Endothelial cell of umbilical vein (primary cell): ENCODE measurements around the gene LSMEM2. TPM values are rescaled to one million over a fixed set of nuclear protein-coding genes. Genes with fewer than 3 reads are reported as not detected.

ENCODE experiments used
- BruUV-seq: library from RNA; stranded (reverse); fragments of 400-500 nt; replicated peaks from 2 replicates; lab custom pipeline; 2021; lab: Mats Ljungman, UMichigan
- CTCF ChIA-PET: fragments of 300-600, 350-600 bp; sonication (Branson Sonifier 250); formaldehyde crosslinking; loops from one replicate; lab custom pipeline; 2021; ENCODE audit warnings: antibody characterized with exemption, inconsistent platforms; lab: Charles Lee
- POLR2A ChIA-PET: fragments of 300-600, 350-600 bp; sonication (Branson Sonifier 250); formaldehyde crosslinking; loops from one replicate; lab custom pipeline; 2021; ENCODE audit warnings: antibody characterized with exemption, inconsistent platforms; lab: Charles Lee
- DNase-seq: peaks from one replicate; pipeline ENCODE4 v3.0.0-alpha.2; 2011; ENCODE audit warnings: low read depth, low spot score
- FAIRE-seq: peaks from 2 replicates; lab custom pipeline; 2011; peaks lifted over from hg19 to GRCh38; lab: Jason Lieb, UNC
- H2AFZ ChIP-seq: 2 replicates; pipeline ENCODE4 v1.6.0; 2012; ENCODE audit warnings: low read depth, low read length, control low read depth, inconsistent platforms
- H3K27ac ChIP-seq: 2 replicates; pipeline ENCODE4 v1.5.1; 2011; ENCODE audit warnings: low read depth, mild to moderate bottlenecking, control low read depth, low read length, moderate library complexity; ENCODE audit not compliant: insufficient read depth
- H3K27me3 ChIP-seq, 2 experiments: 2 replicates each; pipeline versions ENCODE4 v1.6.0 to v1.6.1; 2011; ENCODE audit warnings: low read length in 2 of 2, mixed read lengths in 1 of 2; ENCODE audit not compliant: control insufficient read depth in 2 of 2, insufficient read depth in 2 of 2
- H3K36me3 ChIP-seq, 2 experiments: 2 replicates in 1 of 2; 3 replicates in 1 of 2; pipeline ENCODE4 v1.5.1; 2011; ENCODE audit warnings: low read length in 2 of 2, mild to moderate bottlenecking in 1 of 2, moderate library complexity in 1 of 2; ENCODE audit not compliant: control insufficient read depth in 2 of 2, insufficient read depth in 2 of 2; ENCODE audit errors: extremely low read depth in 1 of 2
- H3K4me1 ChIP-seq: 3 replicates; pipeline ENCODE4 v1.5.1; 2011; ENCODE audit warnings: mild to moderate bottlenecking, low read length; ENCODE audit not compliant: control insufficient read depth, insufficient read depth; ENCODE audit errors: extremely low read depth
- H3K4me2 ChIP-seq: 2 replicates; pipeline ENCODE4 v1.6.1; 2011; ENCODE audit warnings: low read length, control low read depth, mixed read lengths; ENCODE audit not compliant: insufficient read depth
- H3K4me3 ChIP-seq, 3 experiments: fragments of 200-600 bp in 1 of 3; sonication (generic), shearing (Covaris generic) in 1 of 3; replicated peaks in 1 of 3; 2 replicates each; pipeline ENCODE4 v1.5.1; 2011 to 2016; ENCODE audit warnings: control low read depth in 3 of 3, low read length in 3 of 3, mild to moderate bottlenecking in 2 of 3, inconsistent platforms in 1 of 3, low read depth in 1 of 3, moderate library complexity in 1 of 3; ENCODE audit not compliant: insufficient read depth in 1 of 3
- H3K79me2 ChIP-seq: 2 replicates; pipeline ENCODE4 v1.6.0; 2012; ENCODE audit warnings: low read length, inconsistent platforms; ENCODE audit not compliant: control insufficient read depth, insufficient read depth
- H3K9ac ChIP-seq: replicated peaks from 2 replicates; pipeline ENCODE3; 2011; ENCODE audit warnings: low read length, control low read depth; ENCODE audit not compliant: insufficient read depth; ENCODE audit errors: extremely low read depth
- H3K9me1 ChIP-seq: replicated peaks from 3 replicates; pipeline ENCODE4 v1.6.0; 2011; ENCODE audit warnings: mild to moderate bottlenecking, low read length; ENCODE audit not compliant: control insufficient read depth, insufficient read depth; ENCODE audit errors: extremely low read depth
- H3K9me3 ChIP-seq: replicated peaks from 2 replicates; pipeline ENCODE4 v1.5.1; 2012; ENCODE audit warnings: low read length, inconsistent platforms; ENCODE audit not compliant: control insufficient read depth, insufficient read depth
- H4K20me1 ChIP-seq: replicated peaks from 2 replicates; pipeline ENCODE3; 2011; ENCODE audit warnings: mild to moderate bottlenecking, low read length; ENCODE audit not compliant: control insufficient read depth, insufficient read depth; ENCODE audit errors: extremely low read depth
- EZH2 ChIP-seq: IDR thresholded peaks from 2 replicates; pipeline ENCODE4 v1.6.1; 2012; ENCODE audit warnings: borderline replicate concordance, low read depth, mild to moderate bottlenecking, moderate library complexity, low read length, inconsistent platforms; ENCODE audit not compliant: severe bottlenecking
- FOS ChIP-seq: IDR thresholded peaks from 2 replicates; pipeline ENCODE4 v1.6.1; 2011; ENCODE audit warnings: mild to moderate bottlenecking, low read length, moderate library complexity, borderline replicate concordance; ENCODE audit not compliant: insufficient read depth
- GATA2 ChIP-seq: IDR thresholded peaks from 2 replicates; pipeline ENCODE4 v1.7.0; 2011; ENCODE audit warnings: low read depth, mild to moderate bottlenecking, moderate library complexity, mixed read lengths, low read length; ENCODE audit not compliant: insufficient read length, insufficient read depth
- JUN ChIP-seq: IDR thresholded peaks from 2 replicates; pipeline ENCODE4 v1.6.1; 2011; ENCODE audit warnings: borderline replicate concordance, low read depth; ENCODE audit not compliant: insufficient read length, insufficient read depth
- POLR2A ChIP-seq: IDR thresholded peaks from 2 replicates; pipeline ENCODE4 v1.6.1; 2012; ENCODE audit warnings: low read depth, mild to moderate bottlenecking, control low read depth, low read length
- POLR2AphosphoS5 ChIP-seq: IDR thresholded peaks from 2 replicates; pipeline ENCODE4 v1.6.1; 2012; ENCODE audit warnings: low read depth, mild to moderate bottlenecking, control low read depth, low read length, moderate library complexity; ENCODE audit not compliant: insufficient read depth
- dilution Hi-C: fragments of 300-500 bp; cut with MboI; formaldehyde crosslinking; loops from one replicate; pipeline ENCODE4 v1.15.0; 2019; ENCODE audit warnings: low sequenced_read_pairs; ENCODE audit not compliant: extremely low pct_ligation_motif_present
- intact Hi-C: fragments of 100-400 bp; cut with micrococcal nuclease; formaldehyde crosslinking; loops from one replicate; pipeline ENCODE4 v1.10.0; 2022
- polyA plus RNA-seq, 4 experiments: library from polyadenylated mRNA; depleted of rRNA in 3 of 4; stranded (reverse) in 3 of 4; unstranded in 1 of 4; fragments of >200 nt; gene quantifications; 2 replicates each; pipeline versions ENCODE4 v1.2.1 to v1.2.3, GENCODE V29; 2011 to 2012; ENCODE audit warnings: missing spikeins in 1 of 4
- total RNA-seq: library from RNA; stranded (reverse); gene quantifications from 2 replicates; pipeline ENCODE4 v1.2.3, GENCODE V29; 2021
- TF ChIP-seq, protein P1 (sequence below): IDR thresholded peaks from 2 replicates; pipeline ENCODE4 v1.6.1; 2011; ENCODE audit not compliant: insufficient read depth, insufficient read length
- TF ChIP-seq, protein P2 (sequence below), 2 donors: IDR thresholded peaks; 1 replicate in 1 of 2; 2 replicates in 1 of 2; pipeline ENCODE4 v1.5.1; 2011; ENCODE audit warnings: low read length in 2 of 2, mild to moderate bottlenecking in 2 of 2, moderate library complexity in 2 of 2, control low read depth in 1 of 2, inconsistent platforms in 1 of 2, low read depth in 1 of 2; ENCODE audit not compliant: insufficient read depth in 1 of 2; ENCODE audit errors: extremely low read depth in 1 of 2

Gene LSMEM2
- total and polyA plus RNA-seq, 2 donors (not counting 3 experiments of a cell fraction or from before 2014, with no cell fraction given) = not detected

DNA sequence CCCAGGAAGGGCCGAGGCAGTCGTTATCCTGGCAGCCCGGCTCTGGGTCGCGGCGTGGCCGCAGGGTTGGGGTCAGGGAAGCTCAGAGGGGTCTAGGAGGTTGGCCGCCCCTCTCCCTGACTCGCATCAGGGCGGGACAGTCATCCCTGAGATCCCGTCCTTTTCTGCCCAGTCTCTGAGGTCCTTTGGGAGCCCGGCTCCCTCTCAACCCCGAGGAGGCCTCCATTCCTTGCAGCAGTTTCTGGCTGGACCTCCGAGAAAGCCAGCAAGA, 43.2 kb downstream of the LSMEM2 start:
- Histone ChIP-seq H3K36me3 (peaks cover 10 to 36% of the 10 kb centered on the region in 2 experiments), H3K9me3 (no peaks in the 10 kb centered on the region), H3K4me1 (peaks cover 60% of the 10 kb centered on the region), H3K4me3 (peak overlapping the region; percentile 31 to 89 (median 62)), H4K20me1 (no peaks in the 10 kb centered on the region), H3K27me3 (no peaks in the 10 kb centered on the region), H3K9ac (peak overlapping the region; percentile 88), H3K9me1 (no peaks in the 10 kb centered on the region), H3K79me2 (peaks cover 49% of the 10 kb centered on the region), H3K27ac (peak overlapping the region; percentile 99), H3K4me2 (peak overlapping the region; percentile 75), H2AFZ (no peak overlapping the region)
- FAIRE-seq (no peak), DNase-seq (no peak)
- TSS peak; percentile 69 for BruUV-seq
- dilution Hi-C loops (no loop called here), intact Hi-C loops (loop anchor here (1.0 to 2.0 kb wide), 2 partner anchors 30 to 155 kb away; partner anchors contain the start of gene IFRD2)
- TF ChIP-seq, protein P1, sequence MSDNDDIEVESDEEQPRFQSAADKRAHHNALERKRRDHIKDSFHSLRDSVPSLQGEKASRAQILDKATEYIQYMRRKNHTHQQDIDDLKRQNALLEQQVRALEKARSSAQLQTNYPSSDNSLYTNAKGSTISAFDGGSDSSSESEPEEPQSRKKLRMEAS = no peak
- TF ChIP-seq EZH2 (no peak), POLR2AphosphoS5 (peak; percentile 12), FOS (no peak), POLR2A (peak; percentile 59), GATA2 (no peak), JUN (no peak)
- TF ChIP-seq, protein P2, sequence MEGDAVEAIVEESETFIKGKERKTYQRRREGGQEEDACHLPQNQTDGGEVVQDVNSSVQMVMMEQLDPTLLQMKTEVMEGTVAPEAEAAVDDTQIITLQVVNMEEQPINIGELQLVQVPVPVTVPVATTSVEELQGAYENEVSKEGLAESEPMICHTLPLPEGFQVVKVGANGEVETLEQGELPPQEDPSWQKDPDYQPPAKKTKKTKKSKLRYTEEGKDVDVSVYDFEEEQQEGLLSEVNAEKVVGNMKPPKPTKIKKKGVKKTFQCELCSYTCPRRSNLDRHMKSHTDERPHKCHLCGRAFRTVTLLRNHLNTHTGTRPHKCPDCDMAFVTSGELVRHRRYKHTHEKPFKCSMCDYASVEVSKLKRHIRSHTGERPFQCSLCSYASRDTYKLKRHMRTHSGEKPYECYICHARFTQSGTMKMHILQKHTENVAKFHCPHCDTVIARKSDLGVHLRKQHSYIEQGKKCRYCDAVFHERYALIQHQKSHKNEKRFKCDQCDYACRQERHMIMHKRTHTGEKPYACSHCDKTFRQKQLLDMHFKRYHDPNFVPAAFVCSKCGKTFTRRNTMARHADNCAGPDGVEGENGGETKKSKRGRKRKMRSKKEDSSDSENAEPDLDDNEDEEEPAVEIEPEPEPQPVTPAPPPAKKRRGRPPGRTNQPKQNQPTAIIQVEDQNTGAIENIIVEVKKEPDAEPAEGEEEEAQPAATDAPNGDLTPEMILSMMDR (IDR thresholded peaks at IDR 0.05; ENCODE audit: extremely low read depth in 1 of 2, insufficient read depth in 1 of 2, low read depth in 1 of 2, low read length in 2 of 2) = no peak
- ChIA-PET CTCF (interaction anchor here (1.0 to 4.3 kb wide), 4 partner anchors 14 to 220 kb away, joined by 4 to 66 read pairs (median 23); partner anchors contain the start of genes HYAL3 and NAA80), POLR2A (interaction anchor here (5.1 kb wide), 1 partner anchor 14 kb away, joined by 38 read pairs; no protein-coding TSS in a partner anchor)
